Measurements from ENCODE around the gene HSD17B3. TPM values are rescaled to one million over a fixed set of nuclear protein-coding genes. Genes with fewer than 3 reads are reported as not detected.
"Not testable (repeated sequence)": the region's sequence is repeated elsewhere in the genome, so short reads cannot be mapped to it uniquely, and the experiment has no call there.

The HSD17B3 gene
- total and polyA plus RNA-seq, 7 donors: 0.66 to 1.4 (median 1.0) TPM; not detected in 4

DNA sequence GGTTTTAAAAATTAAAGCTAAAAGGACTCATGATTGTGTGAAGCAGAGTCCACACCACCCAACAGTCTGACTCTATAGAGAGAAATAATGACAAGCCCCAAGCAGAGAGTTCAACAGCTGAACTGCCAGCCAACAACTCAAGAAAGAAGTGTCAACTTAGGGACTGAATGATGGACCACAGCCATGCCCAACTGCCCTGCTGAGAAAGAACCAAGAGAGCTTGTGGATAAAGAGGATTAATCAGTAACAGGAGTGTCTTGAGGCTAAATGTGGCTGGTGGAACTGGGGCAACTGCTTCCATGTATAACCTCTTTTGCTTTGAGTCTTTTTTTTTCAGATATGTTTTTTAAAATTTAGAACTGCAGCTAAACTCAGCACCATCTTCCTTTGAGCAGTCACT lies 109.3 kb downstream of the HSD17B3 start:
- Histone ChIP-seq H3K4me3 (no peak overlapping the region), H3K9me3 (peaks cover 0 to 12% (median 9%) of the 10 kb centered on the region in 4 donors), H3K27ac (no peak overlapping the region), H3K27me3 (no peaks in the 10 kb centered on the region), H3K4me1 (no peaks in the 10 kb centered on the region), H3K36me3 (no peaks in the 10 kb centered on the region)
- DNase-seq: no peak
- TF ChIP-seq POLR2A (IDR thresholded peaks at IDR 0.05): no peak
- TF ChIP-seq POLR2AphosphoS5 (IDR thresholded peaks at IDR 0.05): no peak
- TF ChIP-seq, protein P1, sequence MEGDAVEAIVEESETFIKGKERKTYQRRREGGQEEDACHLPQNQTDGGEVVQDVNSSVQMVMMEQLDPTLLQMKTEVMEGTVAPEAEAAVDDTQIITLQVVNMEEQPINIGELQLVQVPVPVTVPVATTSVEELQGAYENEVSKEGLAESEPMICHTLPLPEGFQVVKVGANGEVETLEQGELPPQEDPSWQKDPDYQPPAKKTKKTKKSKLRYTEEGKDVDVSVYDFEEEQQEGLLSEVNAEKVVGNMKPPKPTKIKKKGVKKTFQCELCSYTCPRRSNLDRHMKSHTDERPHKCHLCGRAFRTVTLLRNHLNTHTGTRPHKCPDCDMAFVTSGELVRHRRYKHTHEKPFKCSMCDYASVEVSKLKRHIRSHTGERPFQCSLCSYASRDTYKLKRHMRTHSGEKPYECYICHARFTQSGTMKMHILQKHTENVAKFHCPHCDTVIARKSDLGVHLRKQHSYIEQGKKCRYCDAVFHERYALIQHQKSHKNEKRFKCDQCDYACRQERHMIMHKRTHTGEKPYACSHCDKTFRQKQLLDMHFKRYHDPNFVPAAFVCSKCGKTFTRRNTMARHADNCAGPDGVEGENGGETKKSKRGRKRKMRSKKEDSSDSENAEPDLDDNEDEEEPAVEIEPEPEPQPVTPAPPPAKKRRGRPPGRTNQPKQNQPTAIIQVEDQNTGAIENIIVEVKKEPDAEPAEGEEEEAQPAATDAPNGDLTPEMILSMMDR (IDR thresholded peaks at IDR 0.05): no peak
- TF ChIP-seq EP300 (IDR thresholded peaks at IDR 0.05): no peak
- intact Hi-C loops (cut with DNase I): no loop called here

DNA sequence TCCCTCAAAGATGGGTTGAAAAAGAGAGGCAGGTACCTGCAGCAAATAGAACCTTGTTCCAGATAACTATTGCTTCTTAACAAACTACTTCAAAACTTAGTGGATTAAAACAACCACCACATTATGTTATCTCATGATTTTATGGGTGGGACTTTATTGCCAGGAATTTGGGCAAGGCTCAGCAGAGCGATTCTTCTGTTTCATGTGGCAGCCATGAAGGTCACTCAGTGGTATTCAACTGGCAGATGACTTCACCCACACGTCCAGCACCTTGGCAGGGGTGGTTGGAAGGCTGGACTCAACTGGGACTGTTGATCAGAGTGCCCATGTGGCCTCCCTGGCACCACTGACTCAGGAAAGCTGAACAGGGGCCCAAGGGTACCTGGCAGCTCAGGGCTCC lies 112.0 kb downstream of the HSD17B3 start:
- Histone ChIP-seq H3K9me3 (peaks cover 0 to 12% (median 9%) of the 10 kb centered on the region in 4 donors), H3K27me3 (no peaks in the 10 kb centered on the region), H3K36me3 (no peaks in the 10 kb centered on the region), H3K4me3 (no peak overlapping the region), H3K27ac (no peak overlapping the region), H3K4me1 (peaks cover 0 to 14% (median 12%) of the 10 kb centered on the region in 4 donors)
- no peak for DNase-seq
- TF ChIP-seq POLR2AphosphoS5 (IDR thresholded peaks at IDR 0.05) (no peak), POLR2A (IDR thresholded peaks at IDR 0.05) (no peak), EP300 (IDR thresholded peaks at IDR 0.05) (no peak)
- TF ChIP-seq, protein P1 (IDR thresholded peaks at IDR 0.05): no peak
- 68 to 80% methylated on average over 2 of the region's 2 CpGs for WGBS, 2 donors
- intact Hi-C loops (cut with DNase I): loop anchor here (5.0 kb wide), 1 partner anchor 43 kb away; no protein-coding TSS in a partner anchor

DNA sequence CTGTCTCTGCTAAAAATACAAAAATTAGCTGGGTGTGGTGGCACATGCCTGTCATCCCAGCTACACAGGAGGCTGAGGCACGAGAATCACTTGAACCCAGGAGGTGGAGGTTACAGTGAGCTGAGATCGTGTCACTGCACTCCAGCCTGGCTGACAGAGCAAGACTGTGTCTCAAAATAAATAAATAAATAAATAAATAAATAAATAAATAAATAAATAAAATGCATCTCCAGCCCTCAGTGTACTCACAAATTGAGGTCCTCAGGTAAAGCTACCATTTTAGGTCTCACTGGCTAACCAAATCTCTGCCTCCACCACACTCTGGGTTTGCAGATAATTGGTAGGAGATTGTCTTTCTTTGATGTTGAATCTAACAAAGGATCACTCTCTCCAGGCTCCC lies 112.4 kb downstream of the HSD17B3 start:
- H3K27me3 ChIP-seq, H3K27ac ChIP-seq, H3K4me3 ChIP-seq, H3K36me3 ChIP-seq, DNase-seq: not testable (repeated sequence)
- 91 to 94% methylated on average over 2 of the region's 2 CpGs for WGBS, 2 donors
- H3K4me1 ChIP-seq: peaks cover 0 to 14% (median 12%) of the 10 kb centered on the region in 4 donors
- peaks cover 0 to 12% (median 9%) of the 10 kb centered on the region in 4 donors for H3K9me3 ChIP-seq
- intact Hi-C loops (cut with DNase I): loop anchor here (5.0 kb wide), 1 partner anchor 42 kb away; no protein-coding TSS in a partner anchor

DNA sequence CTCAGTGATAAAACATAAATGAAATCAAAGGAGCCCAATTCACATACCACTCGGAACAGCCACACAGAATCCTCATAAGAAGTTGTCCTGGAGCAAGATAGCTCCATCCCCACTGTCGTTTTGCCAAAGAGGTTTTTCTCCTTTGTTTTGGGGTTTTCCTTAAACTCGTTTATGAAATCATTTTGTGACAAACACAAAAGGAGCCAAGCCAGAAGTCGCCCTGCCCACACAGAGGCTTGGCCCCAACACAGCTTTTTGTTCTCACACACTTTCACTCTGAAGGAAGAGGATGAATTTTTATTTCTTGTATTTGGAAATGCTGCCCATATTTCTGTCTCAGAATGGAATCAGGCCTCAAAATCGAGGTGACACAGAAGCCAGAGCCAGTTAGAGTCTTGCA lies 113.4 kb downstream of the HSD17B3 start:
- no peak for DNase-seq
- Histone ChIP-seq H3K27ac (no peak overlapping the region), H3K4me3 (no peak overlapping the region), H3K4me1 (peaks cover 0 to 14% (median 12%) of the 10 kb centered on the region in 4 donors), H3K27me3 (no peaks in the 10 kb centered on the region), H3K36me3 (no peaks in the 10 kb centered on the region), H3K9me3 (peaks cover 0 to 12% (median 9%) of the 10 kb centered on the region in 4 donors)
- intact Hi-C loops (cut with DNase I): loop anchor here (5.0 kb wide), 1 partner anchor 41 kb away; no protein-coding TSS in a partner anchor
- no peak for TF ChIP-seq POLR2A (IDR thresholded peaks at IDR 0.05)
- no peak for TF ChIP-seq POLR2AphosphoS5 (IDR thresholded peaks at IDR 0.05)
- no peak for TF ChIP-seq EP300 (IDR thresholded peaks at IDR 0.05)
- TF ChIP-seq, protein P1 (IDR thresholded peaks at IDR 0.05): no peak
- 56 to 59% methylated on average over 5 of the region's 5 CpGs for WGBS, 2 donors

DNA sequence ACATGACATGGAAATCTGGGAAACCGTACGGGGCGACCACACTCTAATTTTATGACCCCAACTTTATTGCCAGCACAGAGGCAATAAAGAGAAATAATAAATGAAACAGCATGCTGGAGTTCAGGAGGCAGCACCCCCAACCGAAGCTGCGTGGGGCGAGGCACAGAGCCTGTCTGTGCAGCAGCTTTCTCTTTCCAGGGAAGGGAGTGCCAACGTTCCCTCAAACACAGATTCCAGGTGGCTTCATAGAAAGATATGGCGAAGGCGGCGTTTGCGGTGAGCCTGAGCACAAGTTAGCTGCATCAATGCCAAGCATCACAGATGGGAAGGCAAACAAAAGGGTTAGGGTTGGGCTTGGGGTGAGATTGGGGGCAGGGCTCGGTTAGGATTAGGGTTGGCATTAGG lies 114.8 kb downstream of the HSD17B3 start:
- H3K4me3 ChIP-seq: peak overlapping the region in 1 of 4 donors; percentile 2
- peaks cover 0 to 14% (median 12%) of the 10 kb centered on the region in 4 donors for H3K4me1 ChIP-seq
- H3K9me3 ChIP-seq: peaks cover 0 to 12% (median 9%) of the 10 kb centered on the region in 4 donors
- H3K36me3 ChIP-seq: no peaks in the 10 kb centered on the region
- no peak for TF ChIP-seq EP300 (IDR thresholded peaks at IDR 0.05)
- TF ChIP-seq POLR2A (IDR thresholded peaks at IDR 0.05): no peak
- TF ChIP-seq, protein P1 (IDR thresholded peaks at IDR 0.05): no peak
- TF ChIP-seq POLR2AphosphoS5 (IDR thresholded peaks at IDR 0.05): no peak
- H3K27me3 ChIP-seq: no peaks in the 10 kb centered on the region
- 12 to 54% methylated on average over 12 of the region's 12 CpGs for WGBS, 2 donors
- DNase-seq: no peak
- peak overlapping the region in 3 of 4 donors; percentile 15 to 46 (median 41) for H3K27ac ChIP-seq
- intact Hi-C loops (cut with DNase I): loop anchor here (5.0 kb wide), 1 partner anchor 40 kb away; no protein-coding TSS in a partner anchor

Measured in sigmoid colon (tissue), 7 donors.